GOT3 (cell line): ENCODE data around the gene HAVCR2.
"Not testable (repeated sequence)": the region's sequence is repeated elsewhere in the genome, so short reads cannot be mapped to it uniquely, and the experiment has no call there.

Experiments
- DNase-seq: peaks from one replicate; lab custom pipeline; 2025; ENCODE audit warnings: mixed read lengths; lab: John Stamatoyannopoulos, UW

The HAVCR2 gene

DNA sequence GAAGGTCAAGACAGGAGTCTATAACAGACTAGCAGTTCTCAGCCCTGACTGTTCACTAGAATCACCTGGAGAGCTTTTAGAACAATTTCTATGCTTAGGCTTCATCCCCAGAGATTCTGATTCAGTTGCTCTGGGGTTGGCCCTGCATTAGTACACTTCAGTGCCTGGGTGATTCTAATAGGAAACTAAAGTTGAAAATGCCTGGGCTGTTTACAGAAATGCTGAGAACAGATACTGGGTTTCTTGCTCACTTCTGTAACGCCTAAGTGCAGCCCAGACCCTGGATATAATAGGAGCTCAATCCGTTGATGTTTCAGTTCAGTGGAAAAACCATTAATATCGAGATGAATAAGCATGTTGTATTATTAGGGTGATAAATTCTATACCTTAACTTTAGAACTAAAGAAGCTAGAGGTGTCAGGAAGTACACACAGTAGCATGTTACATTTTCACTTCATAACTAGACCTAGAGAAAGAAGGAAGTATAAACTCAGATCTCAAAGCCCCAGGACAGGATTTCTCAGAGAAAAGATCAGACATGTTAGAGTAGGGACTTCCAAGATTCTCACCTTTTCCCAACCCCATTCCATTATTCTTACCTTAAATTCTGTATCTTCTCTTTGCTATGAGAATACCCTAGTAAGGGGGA, 20.4 kb downstream of the HAVCR2 start:
- DNase-seq: no peak

- no peak for DNase-seq
Observed at GRCh38 chr5:157086751-157087359, 22.0 kb downstream of the HAVCR2 start.

- DNase-seq: no peak
Observed at GRCh38 chr5:157085930-157086329, 22.9 kb downstream of the HAVCR2 start.

DNA sequence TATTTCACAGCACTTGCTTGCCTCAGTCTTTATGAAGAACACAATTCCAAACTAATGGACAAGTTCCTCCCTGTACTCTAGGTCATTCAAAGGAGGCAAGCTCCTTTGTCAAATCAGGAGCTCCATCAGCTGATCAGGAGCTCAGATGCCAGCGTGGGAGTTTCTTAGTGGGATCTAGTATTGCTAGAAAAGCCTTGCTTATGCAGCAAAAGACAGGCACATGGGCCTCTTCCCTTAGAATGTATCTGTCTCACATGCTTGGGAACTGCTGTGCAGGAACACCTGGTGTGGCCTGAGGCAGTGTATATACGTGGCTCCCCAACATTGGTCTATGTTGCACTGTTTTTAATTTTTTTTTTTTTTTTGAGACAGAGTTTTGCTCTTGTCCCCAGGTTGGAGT, 28.6 kb downstream of the HAVCR2 start:
- no peak for DNase-seq

GRCh38 chr5:157076558-157076957, 32.3 kb downstream of the HAVCR2 start:
- no peak for DNase-seq

- DNase-seq: no peak
Observed at GRCh38 chr5:157072508-157072907, 36.3 kb downstream of the HAVCR2 start.

GRCh38 chr5:157069949-157070348, 38.9 kb downstream of the HAVCR2 start:
- DNase-seq: no peak

GRCh38 chr5:157068785-157069184, 40.1 kb downstream of the HAVCR2 start:
- no peak for DNase-seq

GRCh38 chr5:157068339-157068738, 40.5 kb downstream of the HAVCR2 start:
- DNase-seq: no peak

DNA sequence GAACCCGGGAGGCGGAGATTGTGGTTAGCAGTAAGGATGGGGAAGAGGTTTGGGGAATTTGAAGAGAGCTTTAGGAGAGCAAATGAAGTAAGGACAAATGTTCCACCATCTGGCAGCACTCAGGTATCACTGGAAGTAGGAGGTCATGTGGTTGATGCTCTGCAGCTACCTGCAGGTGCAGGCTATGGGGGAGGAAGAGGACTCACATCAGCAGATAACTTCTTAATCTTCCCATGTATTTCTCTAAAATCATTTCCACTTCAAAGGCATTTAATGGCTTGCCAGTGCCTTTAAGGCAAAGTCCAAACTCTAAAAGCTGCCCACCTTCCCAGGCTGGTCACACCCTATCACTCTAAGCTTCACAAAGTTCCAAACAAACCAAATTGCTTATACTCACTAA, 41.8 kb downstream of the HAVCR2 start:
- no peak for DNase-seq

GRCh38 chr5:157066080-157066479, 42.8 kb downstream of the HAVCR2 start:
- no peak for DNase-seq

- no peak for DNase-seq
Observed at GRCh38 chr5:157063776-157064430, 44.9 kb downstream of the HAVCR2 start.

- no peak for DNase-seq
Observed at GRCh38 chr5:157059891-157060290, 49.0 kb downstream of the HAVCR2 start.

DNA sequence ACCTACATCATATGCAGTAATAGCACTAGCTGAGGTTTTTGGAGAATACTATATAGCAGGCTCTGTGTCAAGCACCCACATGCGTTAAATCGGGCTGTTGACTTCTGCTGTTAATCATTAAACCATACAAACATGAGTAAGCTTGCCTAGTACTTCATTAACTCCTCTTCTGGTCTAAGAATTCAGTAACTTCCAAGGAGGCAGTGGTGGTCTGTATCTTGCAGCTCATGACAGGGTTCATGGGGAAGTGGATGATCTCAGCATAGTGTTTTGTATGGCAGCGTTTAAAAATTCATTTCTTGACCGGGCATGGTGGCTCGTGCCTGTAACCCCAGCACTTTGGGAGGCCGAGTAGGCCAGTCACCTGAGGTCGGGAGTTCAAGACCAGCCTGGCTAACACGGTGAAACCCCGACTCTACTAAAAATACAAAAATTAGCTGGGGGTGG, 49.7 kb downstream of the HAVCR2 start, which contains the start of gene HAVCR1:
HAVCR1 (minus strand) TSS at position 24 of the 447 bp plus-strand sequence. CDS start 1,173 bp downstream, outside the sequence.
- DNase-seq: no peak

DNA sequence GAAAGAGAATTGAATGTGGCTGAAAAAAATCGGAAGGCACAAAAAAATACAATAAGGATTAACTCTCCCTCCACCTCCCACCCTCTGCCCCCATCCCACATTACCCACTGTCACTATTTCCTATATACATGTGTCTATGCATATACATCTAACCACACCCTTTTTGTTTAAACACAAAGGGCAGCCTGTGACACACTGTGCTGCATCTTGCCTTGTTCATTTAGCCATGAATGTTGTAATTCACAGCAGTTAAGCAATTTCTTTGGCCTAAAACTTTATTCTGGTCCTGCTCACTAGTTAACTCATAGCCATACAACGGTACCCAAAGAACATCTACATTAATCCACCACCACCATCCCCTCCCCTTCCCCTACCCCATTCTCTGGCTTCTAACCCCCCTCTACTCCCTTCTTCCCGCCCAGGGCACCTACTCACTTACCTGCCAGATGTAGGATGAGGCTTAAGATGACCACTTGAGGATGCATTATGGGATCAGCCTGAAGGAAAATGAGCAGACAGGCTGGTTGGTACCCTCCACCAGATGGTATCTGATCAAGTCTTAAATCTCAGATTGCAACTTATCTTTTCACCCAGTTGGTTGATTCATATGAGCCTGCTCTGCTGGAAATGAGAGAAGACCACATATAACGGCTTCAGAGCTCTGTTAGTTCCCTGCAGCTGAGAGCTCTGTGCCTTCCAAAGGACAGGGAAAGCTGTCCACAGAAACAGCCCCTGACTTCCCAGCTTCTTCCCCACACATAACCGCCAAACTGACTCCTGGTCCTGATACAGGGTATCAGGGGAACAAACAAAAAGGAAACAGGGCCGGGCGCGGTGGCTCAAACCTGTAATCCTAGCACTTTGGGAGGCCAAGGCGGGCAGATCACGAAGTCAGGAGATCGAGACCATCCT, 51.1 kb downstream of the HAVCR2 start:
- DNase-seq: no peak

DNA sequence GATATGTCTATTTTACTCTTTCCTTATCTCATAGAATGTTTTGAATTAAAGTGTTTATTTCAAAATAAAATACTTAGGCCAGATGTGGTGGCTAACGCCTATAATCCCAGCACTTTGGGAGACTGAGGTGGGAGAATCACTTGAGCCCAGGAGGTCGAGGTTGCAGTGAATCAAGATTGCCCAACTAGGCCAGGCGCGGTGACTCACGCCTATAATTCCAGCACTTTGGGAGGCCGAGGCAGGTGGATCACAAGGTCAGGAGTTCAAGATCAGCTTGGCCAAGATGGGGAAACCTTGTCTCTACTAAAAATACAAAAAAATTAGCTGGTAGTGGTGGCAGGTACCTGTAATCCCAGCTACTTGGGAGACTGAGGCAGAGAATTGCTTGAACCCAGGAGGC, 52.0 kb downstream of the HAVCR2 start:
- not testable (repeated sequence) for DNase-seq

GRCh38 chr5:157051604-157052245, 57.1 kb downstream of the HAVCR2 start:
- DNase-seq: no peak

DNA sequence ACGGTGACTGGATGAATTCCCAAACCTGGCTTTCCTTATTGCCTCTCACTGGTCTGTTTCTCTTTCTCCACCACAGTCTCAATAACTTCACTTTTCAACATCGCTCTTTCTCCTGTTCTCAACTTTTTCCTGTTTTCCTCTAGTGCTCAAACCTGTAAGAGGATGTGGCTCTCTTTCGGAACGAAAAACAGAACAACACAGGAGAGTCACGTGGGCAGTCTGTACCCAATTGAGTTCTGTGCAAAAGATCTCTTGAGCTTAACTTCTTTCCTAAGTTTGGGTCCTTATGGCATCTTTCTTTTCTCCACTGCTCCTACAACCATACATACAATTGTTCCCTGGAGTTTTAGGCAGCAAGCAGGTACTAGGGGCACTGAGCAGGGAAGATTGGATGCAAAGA, 58.8 kb downstream of the HAVCR2 start:
- DNase-seq: no peak

DNA sequence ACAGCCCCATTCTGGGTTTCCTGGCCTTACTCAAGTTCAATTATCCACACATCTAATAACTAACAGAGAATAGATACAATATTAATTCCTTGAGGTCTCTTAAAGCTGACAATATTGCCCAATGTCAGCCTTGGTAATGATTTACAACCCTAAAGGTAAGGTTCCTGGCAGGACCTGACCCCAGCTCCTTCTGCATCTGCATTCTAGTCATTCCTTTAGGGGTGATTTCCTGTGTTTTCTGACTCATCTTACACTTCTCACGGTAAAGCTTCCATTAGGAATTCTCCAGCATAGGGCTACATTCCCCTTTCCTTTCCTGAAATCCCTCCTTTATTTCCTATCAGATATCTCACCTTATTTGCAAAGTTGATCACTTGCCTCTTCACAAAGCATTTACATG, 59.2 kb downstream of the HAVCR2 start:
- no peak for DNase-seq

DNA sequence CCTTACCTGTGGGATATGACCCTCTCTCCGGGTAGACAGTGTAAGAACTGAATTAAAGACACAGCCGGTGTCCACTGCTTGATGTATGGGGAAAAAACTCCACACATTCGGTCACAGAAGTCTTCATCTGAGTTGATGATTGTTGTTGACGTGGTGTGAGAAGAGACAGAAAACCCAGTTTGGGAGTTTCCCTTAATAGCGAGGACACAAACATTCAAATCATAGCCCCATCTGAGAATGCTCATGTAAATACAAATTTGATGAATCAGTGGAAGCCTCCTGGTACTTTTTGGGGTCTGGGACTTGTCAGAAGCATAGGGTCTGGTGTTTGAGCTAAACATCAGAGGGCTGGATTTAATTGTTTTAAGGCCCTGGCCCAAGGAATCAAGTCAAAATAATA, 60.9 kb downstream of the HAVCR2 start:
- DNase-seq: no peak

GRCh38 chr5:157047016-157047415, 61.8 kb downstream of the HAVCR2 start:
- DNase-seq: not testable (repeated sequence)

- DNase-seq: no peak
Observed at GRCh38 chr5:157046041-157046440, 62.8 kb downstream of the HAVCR2 start.
